Psoas muscle (tissue), 8 donors: Measurements from ENCODE around the gene CEP104. TPM values are rescaled to one million over a fixed set of nuclear protein-coding genes. Genes with fewer than 3 reads are reported as not detected.

ENCODE experiments used
- ATAC-seq, 4 donors: fragments of 200-7000 bp; cut with Tn5 transposase; one replicate each; pipeline ENCODE4 v1.9.1; 2020; ENCODE audit warnings: moderate library complexity in 3 of 4, mild to moderate bottlenecking in 2 of 4
- DNase-seq, 2 donors: peaks; one replicate each; pipeline ENCODE4 v3.0.0-alpha.2; 2020
- H3K27ac ChIP-seq: fragments of 200-600 bp; one replicate; pipeline ENCODE4 v1.8.0; 2022
- H3K27me3 ChIP-seq, 3 donors: fragments of 200-600 bp in 1 of 3; one replicate each; pipeline versions ENCODE4 v1.6.1 to v1.8.0; 2013 to 2022; ENCODE audit warnings: low read length in 2 of 3, mild to moderate bottlenecking in 2 of 3, moderate library complexity in 1 of 3; ENCODE audit not compliant: insufficient read depth in 3 of 3
- H3K36me3 ChIP-seq, 2 donors: fragments of 200-600 bp in 1 of 2; one replicate each; pipeline versions ENCODE4 v1.6.1 to v1.8.0; 2013 to 2022; ENCODE audit warnings: low read depth in 1 of 2, mild to moderate bottlenecking in 1 of 2, moderate library complexity in 1 of 2; ENCODE audit not compliant: insufficient read depth in 1 of 2
- H3K4me1 ChIP-seq: fragments of 200-600 bp; one replicate; pipeline ENCODE4 v1.8.0; 2022
- H3K4me3 ChIP-seq: fragments of 200-600 bp; one replicate; pipeline ENCODE4 v1.8.0; 2022; ENCODE audit warnings: mild to moderate bottlenecking
- H3K9me3 ChIP-seq: fragments of 200-600 bp; one replicate; pipeline ENCODE4 v1.8.0; 2022
- CTCF ChIP-seq: fragments of 200-600 bp; IDR thresholded peaks from one replicate; pipeline ENCODE4 v1.8.0; 2022; ENCODE audit warnings: antibody characterized with exemption
- WGBS, 3 donors: extraction: QIAGEN DNeasy Blood & Tissue Kit; methylation state at CpG; one replicate each; pipeline versions ENCODE4 v1.1.6 to v1.1.7; 2013; 5-methylcytosine and 5-hydroxymethylcytosine counted together
- intact Hi-C, 2 donors: fragments of 100-400 bp; cut with DNase I; formaldehyde crosslinking; loops; one replicate each; pipeline versions ENCODE4 v1.11.0 to v1.14.2; 2022
- polyA plus RNA-seq, 3 donors: library from polyadenylated mRNA; stranded (reverse); fragments of 200-250 nt; gene quantifications; one replicate each; pipeline ENCODE4 v1.2.3, GENCODE V29; 2013
- total RNA-seq, 4 donors: library from RNA; stranded (reverse); fragmentation: NEBNext Ultra II Directional in 2 of 4; extraction: Animal tissue kit (Norgen Biotek cat#: 25700) in 2 of 4; gene quantifications; one replicate each; pipeline versions ENCODE4 v1.2.1 to v1.2.4, GENCODE V29; 2021 to 2023
- donor health status: healthy with polysubstance abuse.
- donor health status: DM: no; HTN: no; CAD: no; lungs with moderate emphysema.
- donor health status: Bipolar disorder and iron deficiency.
- donor health status: healthy.
- donor health status: DM: yes; HTN: yes; CAD: no.
- donor health status: DM: no; HTN: no; CAD: no.
- donor health status: DM: no; HTN: no; CAD: no.
- donor health status: DM: yes; HTN: yes; CAD: no.

Gene CEP104
- total and polyA plus RNA-seq, 7 donors: 9.0 to 37.7 (median 31.3) TPM

- no peaks in the 10 kb centered on the region for H3K9me3 ChIP-seq
- TF ChIP-seq CTCF: no peak
- whole genome bisulfite sequencing, 3 donors: 94 to 97% (median 95%) methylated on average over 17 of the region's 17 CpGs
- H3K36me3 ChIP-seq: peaks cover 2 to 73% of the 10 kb centered on the region in 2 donors
- H3K27me3 ChIP-seq: no peaks in the 10 kb centered on the region
- DNase-seq (no peak), ATAC-seq (no peak)
- no peak overlapping the region for H3K4me3 ChIP-seq
- intact Hi-C loops: no loop called here
- no peak overlapping the region for H3K27ac ChIP-seq
- H3K4me1 ChIP-seq: no peaks in the 10 kb centered on the region
These were observed 39.8 kb downstream of the CEP104 start for GRCh38 chr1:3817138-3817740.

- no peak for TF ChIP-seq CTCF
- Histone ChIP-seq H3K36me3 (peaks cover 0 to 66% of the 10 kb centered on the region in 2 donors), H3K27ac (no peak overlapping the region), H3K4me3 (no peak overlapping the region), H3K9me3 (no peaks in the 10 kb centered on the region), H3K4me1 (no peaks in the 10 kb centered on the region), H3K27me3 (no peaks in the 10 kb centered on the region)
- 89 to 92% (median 92%) methylated on average over 38 of the region's 38 CpGs for WGBS, 3 donors
- DNase-seq: no peak
- intact Hi-C loops: no loop called here
- ATAC-seq: no peak
These were observed 40.5 kb downstream of the CEP104 start for GRCh38 chr1:3816331-3817137.

- DNase-seq: no peak
- intact Hi-C loops: no loop called here
- Histone ChIP-seq H3K27ac (no peak overlapping the region), H3K9me3 (no peaks in the 10 kb centered on the region), H3K4me1 (no peaks in the 10 kb centered on the region), H3K27me3 (no peaks in the 10 kb centered on the region), H3K4me3 (no peak overlapping the region), H3K36me3 (peaks cover 0 to 51% of the 10 kb centered on the region in 2 donors)
- no peak for TF ChIP-seq CTCF
- ATAC-seq: no peak
- 87 to 92% (median 92%) methylated on average over 42 of the region's 42 CpGs for WGBS, 3 donors
These were observed 42.0 kb downstream of the CEP104 start for GRCh38 chr1:3814771-3815561.

GRCh38 chr1:3814065-3814464, 42.9 kb downstream of the CEP104 start:
- no peak for TF ChIP-seq CTCF
- H3K9me3 ChIP-seq: no peaks in the 10 kb centered on the region
- intact Hi-C loops: no loop called here
- no peaks in the 10 kb centered on the region for H3K27me3 ChIP-seq
- no peaks in the 10 kb centered on the region for H3K4me1 ChIP-seq
- no peak overlapping the region for H3K27ac ChIP-seq
- 91 to 96% (median 96%) methylated on average over 2 of the region's 2 CpGs for WGBS, 3 donors
- no peak for DNase-seq
- no peak overlapping the region for H3K4me3 ChIP-seq
- H3K36me3 ChIP-seq: peaks cover 0 to 42% of the 10 kb centered on the region in 2 donors
- ATAC-seq: no peak
